GM12878 (cell line): ENCODE measurements around the gene LRP3.

Experiments used
- CTCF ChIP-seq, 3 experiments: IDR thresholded peaks in 2 of 3; conservative IDR thresholded peaks in 1 of 3; 2 replicates each; pipeline ENCODE4 v1.5.1; 2011; ENCODE audit warnings: low read depth in 3 of 3, low read length in 3 of 3, mild to moderate bottlenecking in 3 of 3, control low read depth in 2 of 3, moderate library complexity in 2 of 3, inconsistent platforms in 1 of 3, mixed read lengths in 1 of 3; ENCODE audit not compliant: control insufficient read depth in 2 of 3, insufficient read depth in 1 of 3; ENCODE audit errors: extremely low read depth in 1 of 3
- REST ChIP-seq: IDR thresholded peaks from 2 replicates; pipeline ENCODE4 v1.6.1; 2012; ENCODE audit warnings: mild to moderate bottlenecking, low read depth, low read length
- ZBTB11 ChIP-seq: fragments of 450-650 bp; formaldehyde crosslinking; IDR thresholded peaks from 2 replicates; pipeline ENCODE4 v1.5.0; 2022; ENCODE audit warnings: mild to moderate bottlenecking, missing genetic modification characterization

- no peak for TF ChIP-seq CTCF (IDR thresholded peaks at IDR 0.05 in 2 of 3, conservative IDR thresholded peaks at IDR 0.05 in 1 of 3; ENCODE audit: control insufficient read depth in 2 of 3, extremely low read depth in 1 of 3, insufficient read depth in 1 of 3, low read depth in 3 of 3, low read length in 3 of 3)
- no peak for TF ChIP-seq ZBTB11 (CRISPR knock-in tag)
- no peak for TF ChIP-seq REST
These were observed 10.2 kb downstream of the LRP3 start for GRCh38 chr19:33204136-33204973.
